ENCODE data around the gene C1orf74.

C1orf74 gene

DNA sequence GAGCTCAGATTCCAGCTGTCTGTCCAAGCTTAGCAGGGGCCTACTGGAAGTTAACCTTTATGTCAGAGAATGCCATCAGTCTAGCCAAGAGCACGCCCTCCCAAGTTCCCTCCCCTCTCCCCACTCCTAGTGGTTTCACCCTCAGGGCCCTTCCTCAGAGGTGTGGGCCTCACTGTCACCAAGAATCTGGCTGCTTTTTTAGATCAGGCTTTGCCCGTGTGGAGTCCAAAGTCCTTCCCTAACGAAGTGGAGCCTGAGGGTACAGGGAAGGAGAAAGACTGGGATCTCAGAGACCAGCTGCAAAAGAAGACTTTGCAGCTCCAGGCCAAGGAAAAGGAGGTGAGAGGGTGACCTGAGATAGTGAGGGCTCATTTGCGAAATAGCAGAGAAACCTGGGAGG is 4.1 kb downstream of the C1orf74 start:
- Histone ChIP-seq H3K4me3 (ENCODE audit: low read depth, low read length) (no peak overlapping the region), H3K9me3 (no peaks in the 10 kb centered on the region), H3K4me1 (peaks cover 7% of the 10 kb centered on the region), H3K27me3 (no peaks in the 10 kb centered on the region), H3K36me3 (no peaks in the 10 kb centered on the region)
- TF ChIP-seq CTCF (IDR thresholded peaks at IDR 0.05; ENCODE audit: low read depth, low read length): no peak
- no peak for DNase-seq

GRCh38 chr1:209778102-209778501 is 6.3 kb downstream of the C1orf74 start:
- Histone ChIP-seq H3K4me1 (peaks cover 7% of the 10 kb centered on the region), H3K27me3 (no peaks in the 10 kb centered on the region), H3K36me3 (no peaks in the 10 kb centered on the region), H3K9me3 (no peaks in the 10 kb centered on the region), H3K4me3 (ENCODE audit: low read depth, low read length) (no peak overlapping the region)
- no peak for DNase-seq
- no peak for TF ChIP-seq CTCF (IDR thresholded peaks at IDR 0.05; ENCODE audit: low read depth, low read length)

- peaks cover 9% of the 10 kb centered on the region for H3K4me1 ChIP-seq
- no peak for DNase-seq
- no peaks in the 10 kb centered on the region for H3K9me3 ChIP-seq
- no peaks in the 10 kb centered on the region for H3K27me3 ChIP-seq
- no peak overlapping the region for H3K4me3 ChIP-seq (ENCODE audit: low read depth, low read length)
- TF ChIP-seq CTCF (IDR thresholded peaks at IDR 0.05; ENCODE audit: low read depth, low read length): no peak
- no peaks in the 10 kb centered on the region for H3K36me3 ChIP-seq
Observed at GRCh38 chr1:209777587-209777986, 6.8 kb downstream of the C1orf74 start.

- TF ChIP-seq CTCF (IDR thresholded peaks at IDR 0.05; ENCODE audit: low read depth, low read length): no peak
- H3K4me1 ChIP-seq: peaks cover 13% of the 10 kb centered on the region
Observed at GRCh38 chr1:209775678-209776077, 8.7 kb downstream of the C1orf74 start.

GRCh38 chr1:209774592-209774991 is 9.8 kb downstream of the C1orf74 start:
- Histone ChIP-seq H3K27me3 (no peaks in the 10 kb centered on the region), H3K9me3 (no peaks in the 10 kb centered on the region), H3K36me3 (no peaks in the 10 kb centered on the region), H3K4me3 (ENCODE audit: low read depth, low read length) (no peak overlapping the region), H3K4me1 (peaks cover 13% of the 10 kb centered on the region)
- no peak for TF ChIP-seq CTCF (IDR thresholded peaks at IDR 0.05; ENCODE audit: low read depth, low read length)
- no peak for DNase-seq

More at GRCh38 chr1:209775678-209776077, 8.7 kb downstream of the C1orf74 start:
- H3K4me3 ChIP-seq (ENCODE audit: low read depth, low read length): no peak overlapping the region
- DNase-seq: no peak
- no peaks in the 10 kb centered on the region for H3K9me3 ChIP-seq
- H3K27me3 ChIP-seq: no peaks in the 10 kb centered on the region
- H3K36me3 ChIP-seq: no peaks in the 10 kb centered on the region

GRCh38 chr1:209772126-209772525 is 12.2 kb downstream of the C1orf74 start:
- no peaks in the 10 kb centered on the region for H3K9me3 ChIP-seq
- no peak overlapping the region for H3K4me3 ChIP-seq (ENCODE audit: low read depth, low read length)
- H3K27me3 ChIP-seq: no peaks in the 10 kb centered on the region
- H3K36me3 ChIP-seq: no peaks in the 10 kb centered on the region
- DNase-seq: peak; percentile 35
- peaks cover 7% of the 10 kb centered on the region; the same call in 1 of the 2 replicates for H3K4me1 ChIP-seq
- TF ChIP-seq CTCF (IDR thresholded peaks at IDR 0.05; ENCODE audit: low read depth, low read length): no peak

All from BE2C (cell line).